Mucosa of stomach (tissue), 1 donor: ENCODE data around the gene KCNN2.
"Not testable (repeated sequence)": the region's sequence is repeated elsewhere in the genome, so short reads cannot be mapped to it uniquely, and the experiment has no call there.

Experiments used
- H3K27me3 ChIP-seq: one replicate; pipeline ENCODE4 v1.7.0; 2013; ENCODE audit warnings: mild to moderate bottlenecking, low read length; ENCODE audit not compliant: control insufficient read depth, insufficient read depth
- H3K36me3 ChIP-seq: one replicate; pipeline ENCODE4 v1.7.0; 2013; ENCODE audit warnings: low read length; ENCODE audit not compliant: control insufficient read depth, insufficient read depth
- H3K4me1 ChIP-seq: one replicate; pipeline ENCODE4 v1.7.0; 2013; ENCODE audit warnings: mild to moderate bottlenecking, low read length; ENCODE audit not compliant: control insufficient read depth, insufficient read depth
- H3K4me3 ChIP-seq: one replicate; pipeline ENCODE4 v1.7.0; 2013; ENCODE audit warnings: low read length
- H3K9ac ChIP-seq: one replicate; pipeline ENCODE4 v1.7.0; 2013; ENCODE audit warnings: mild to moderate bottlenecking, low read length, moderate library complexity
- H3K9me3 ChIP-seq: one replicate; pipeline ENCODE4 v1.7.0; 2013; ENCODE audit warnings: mild to moderate bottlenecking, low read length, moderate library complexity; ENCODE audit not compliant: control insufficient read depth
- donor health status: Pancreatic carcinoma.

Gene KCNN2

GRCh38 chr5:114411380-114411931 lies 49.6 kb downstream of the KCNN2 start:
- no peaks in the 10 kb centered on the region for H3K27me3 ChIP-seq
- no peak overlapping the region for H3K9ac ChIP-seq
- H3K36me3 ChIP-seq = no peaks in the 10 kb centered on the region
- no peak overlapping the region for H3K4me3 ChIP-seq
- no peaks in the 10 kb centered on the region for H3K4me1 ChIP-seq
- H3K9me3 ChIP-seq = no peaks in the 10 kb centered on the region

GRCh38 chr5:114412510-114413171 lies 50.8 kb downstream of the KCNN2 start:
- Histone ChIP-seq H3K4me3 (no peak overlapping the region), H3K36me3 (no peaks in the 10 kb centered on the region), H3K4me1 (no peaks in the 10 kb centered on the region), H3K9ac (no peak overlapping the region), H3K9me3 (no peaks in the 10 kb centered on the region), H3K27me3 (no peaks in the 10 kb centered on the region)

- Histone ChIP-seq H3K27me3 (no peaks in the 10 kb centered on the region), H3K9me3 (no peaks in the 10 kb centered on the region), H3K9ac (no peak overlapping the region), H3K36me3 (no peaks in the 10 kb centered on the region), H3K4me3 (no peak overlapping the region), H3K4me1 (no peaks in the 10 kb centered on the region)
Observed at GRCh38 chr5:114415760-114416159, 53.9 kb downstream of the KCNN2 start.

GRCh38 chr5:114416254-114416653 lies 54.4 kb downstream of the KCNN2 start:
- Histone ChIP-seq H3K4me1 (no peaks in the 10 kb centered on the region), H3K27me3 (no peaks in the 10 kb centered on the region), H3K9me3 (no peaks in the 10 kb centered on the region), H3K9ac (no peak overlapping the region), H3K4me3 (no peak overlapping the region), H3K36me3 (no peaks in the 10 kb centered on the region)

- H3K27me3 ChIP-seq = no peaks in the 10 kb centered on the region
- no peaks in the 10 kb centered on the region for H3K9me3 ChIP-seq
- H3K4me3 ChIP-seq = no peak overlapping the region
- H3K4me1 ChIP-seq = no peaks in the 10 kb centered on the region
- H3K36me3 ChIP-seq = no peaks in the 10 kb centered on the region
- H3K9ac ChIP-seq = no peak overlapping the region
Observed at GRCh38 chr5:114417519-114417918, 55.6 kb downstream of the KCNN2 start.

GRCh38 chr5:114418176-114419066 lies 56.6 kb downstream of the KCNN2 start:
- H3K4me3 ChIP-seq = no peak overlapping the region
- H3K9me3 ChIP-seq = no peaks in the 10 kb centered on the region
- H3K9ac ChIP-seq = no peak overlapping the region
- no peaks in the 10 kb centered on the region for H3K4me1 ChIP-seq
- H3K36me3 ChIP-seq = no peaks in the 10 kb centered on the region
- no peaks in the 10 kb centered on the region for H3K27me3 ChIP-seq

GRCh38 chr5:114419067-114419388 lies 57.2 kb downstream of the KCNN2 start:
- no peaks in the 10 kb centered on the region for H3K27me3 ChIP-seq
- no peak overlapping the region for H3K4me3 ChIP-seq
- no peaks in the 10 kb centered on the region for H3K9me3 ChIP-seq
- no peak overlapping the region for H3K9ac ChIP-seq
- H3K36me3 ChIP-seq = no peaks in the 10 kb centered on the region
- no peaks in the 10 kb centered on the region for H3K4me1 ChIP-seq

GRCh38 chr5:114419959-114420358 lies 58.1 kb downstream of the KCNN2 start:
- H3K4me3 ChIP-seq = no peak overlapping the region
- H3K27me3 ChIP-seq = no peaks in the 10 kb centered on the region
- no peak overlapping the region for H3K9ac ChIP-seq
- H3K9me3 ChIP-seq = no peaks in the 10 kb centered on the region
- no peaks in the 10 kb centered on the region for H3K4me1 ChIP-seq
- no peaks in the 10 kb centered on the region for H3K36me3 ChIP-seq

- no peaks in the 10 kb centered on the region for H3K9me3 ChIP-seq
- H3K9ac ChIP-seq = no peak overlapping the region
- H3K4me1 ChIP-seq = no peaks in the 10 kb centered on the region
- no peak overlapping the region for H3K4me3 ChIP-seq
- no peaks in the 10 kb centered on the region for H3K36me3 ChIP-seq
- H3K27me3 ChIP-seq = no peaks in the 10 kb centered on the region
Observed at GRCh38 chr5:114427204-114427603, 65.3 kb downstream of the KCNN2 start.

- H3K4me3 ChIP-seq = no peak overlapping the region
- no peaks in the 10 kb centered on the region for H3K27me3 ChIP-seq
- H3K9me3 ChIP-seq = no peaks in the 10 kb centered on the region
- H3K4me1 ChIP-seq = no peaks in the 10 kb centered on the region
- no peaks in the 10 kb centered on the region for H3K36me3 ChIP-seq
- no peak overlapping the region for H3K9ac ChIP-seq
Observed at GRCh38 chr5:114430532-114430931, 68.7 kb downstream of the KCNN2 start.

GRCh38 chr5:114432684-114433083 lies 70.8 kb downstream of the KCNN2 start:
- H3K27me3 ChIP-seq, H3K4me1 ChIP-seq, H3K36me3 ChIP-seq, H3K9ac ChIP-seq, H3K9me3 ChIP-seq, H3K4me3 ChIP-seq: not testable (repeated sequence)

GRCh38 chr5:114434396-114435219 lies 72.7 kb downstream of the KCNN2 start:
- no peaks in the 10 kb centered on the region for H3K9me3 ChIP-seq
- H3K4me1 ChIP-seq = no peaks in the 10 kb centered on the region
- H3K4me3 ChIP-seq = no peak overlapping the region
- no peaks in the 10 kb centered on the region for H3K36me3 ChIP-seq
- H3K9ac ChIP-seq = no peak overlapping the region
- H3K27me3 ChIP-seq = no peaks in the 10 kb centered on the region
